CD8-positive, alpha-beta memory T cell (primary cell): ENCODE data around the gene C1QTNF9B. TPM values are rescaled to one million over a fixed set of nuclear protein-coding genes. Genes with fewer than 3 reads are reported as not detected.
"Not testable (repeated sequence)": the region's sequence is repeated elsewhere in the genome, so short reads cannot be mapped to it uniquely, and the experiment has no call there.

ENCODE experiments used
- CTCF ChIA-PET: fragments of 350-600 bp; sonication (Branson Sonifier 250); formaldehyde crosslinking; loops from one replicate; lab custom pipeline; 2021; ENCODE audit warnings: antibody characterized with exemption; lab: Charles Lee
- POLR2A ChIA-PET: fragments of 350-600 bp; sonication (Branson Sonifier 250); formaldehyde crosslinking; loops from one replicate; lab custom pipeline; 2021; ENCODE audit warnings: antibody characterized with exemption; lab: Charles Lee
- DNase-seq, 5 donors: peaks; one replicate each; pipeline versions ENCODE4 v3.0.0 to v3.0.0-alpha.2; 2020 to 2022; ENCODE audit warnings: mixed read lengths in 1 of 5
- H3K27ac ChIP-seq: one replicate; pipeline ENCODE4 v1.7.0; 2013; ENCODE audit warnings: low read depth, mild to moderate bottlenecking, low read length, moderate library complexity
- H3K27me3 ChIP-seq: 2 replicates; pipeline ENCODE4 v1.7.0; 2013; ENCODE audit warnings: low read length, mild to moderate bottlenecking; ENCODE audit not compliant: insufficient read depth, poor library complexity, severe bottlenecking
- H3K36me3 ChIP-seq: 2 replicates; pipeline ENCODE4 v1.7.0; 2013; ENCODE audit warnings: mild to moderate bottlenecking, low read length, moderate library complexity; ENCODE audit not compliant: insufficient read depth
- H3K4me1 ChIP-seq: 2 replicates; pipeline ENCODE4 v1.7.0; 2013; ENCODE audit warnings: mild to moderate bottlenecking, low read length, moderate library complexity; ENCODE audit not compliant: insufficient read depth
- H3K4me3 ChIP-seq: 2 replicates; pipeline ENCODE4 v1.7.0; 2013; ENCODE audit warnings: mild to moderate bottlenecking, low read length
- H3K9me3 ChIP-seq: 2 replicates; pipeline ENCODE4 v1.7.0; 2013; ENCODE audit warnings: mild to moderate bottlenecking, low read length
- H3K27ac Mint-ChIP-seq, 8 donors: one replicate each; pipeline ENCODE4 v1.8.0; 2020 to 2021; ENCODE audit warnings: mixed read lengths in 8 of 8, mild to moderate bottlenecking in 6 of 8, inconsistent platforms in 3 of 8, moderate library complexity in 3 of 8
- H3K27me3 Mint-ChIP-seq, 2 donors: one replicate each; pipeline ENCODE4 v1.8.0; 2020 to 2021; ENCODE audit warnings: mixed read lengths in 2 of 2, mild to moderate bottlenecking in 1 of 2, moderate library complexity in 1 of 2
- H3K36me3 Mint-ChIP-seq, 3 donors: one replicate each; pipeline ENCODE4 v1.8.0; 2020 to 2021; ENCODE audit warnings: mixed read lengths in 3 of 3, inconsistent platforms in 1 of 3, mild to moderate bottlenecking in 1 of 3
- H3K4me1 Mint-ChIP-seq, 3 donors: one replicate each; pipeline ENCODE4 v1.8.0; 2020 to 2021; ENCODE audit warnings: mixed read lengths in 3 of 3, inconsistent platforms in 1 of 3, mild to moderate bottlenecking in 1 of 3
- H3K4me3 Mint-ChIP-seq, 7 donors: one replicate each; pipeline ENCODE4 v1.8.0; 2020 to 2021; ENCODE audit warnings: mixed read lengths in 7 of 7, mild to moderate bottlenecking in 6 of 7, moderate library complexity in 4 of 7, inconsistent platforms in 2 of 7
- H3K9me3 Mint-ChIP-seq, 5 donors: one replicate each; pipeline ENCODE4 v1.8.0; 2020 to 2022; ENCODE audit warnings: mixed read lengths in 5 of 5, mild to moderate bottlenecking in 3 of 5, moderate library complexity in 2 of 5, inconsistent platforms in 1 of 5
- polyA plus RNA-seq: library from polyadenylated mRNA; unstranded; fragments of 300-500 nt; fragmentation: Illumina TruSeq; gene quantifications from one replicate; pipeline ENCODE4 v1.2.3, GENCODE V29; 2021
- total RNA-seq, 2 experiments: library from RNA; stranded (reverse); gene quantifications; one replicate each; pipeline ENCODE4 v1.2.3, GENCODE V29; 2021

Gene C1QTNF9B
- total and polyA plus RNA-seq, 3 experiments from 2014 or later: not detected

GRCh38 chr13:23905766-23906165, 8.5 kb upstream of the C1QTNF9B start:
- no peak overlapping the region for H3K27ac Mint-ChIP-seq
- no peak for DNase-seq
- no peaks in the 10 kb centered on the region for H3K9me3 Mint-ChIP-seq
- CTCF ChIA-PET: no interaction called here
- H3K4me3 Mint-ChIP-seq: no peak overlapping the region
- H3K4me3 ChIP-seq: no peak overlapping the region
- peaks cover 31 to 54% of the 10 kb centered on the region in 2 donors for H3K27me3 Mint-ChIP-seq
- H3K27me3 ChIP-seq: peaks cover 30% of the 10 kb centered on the region
- no peaks in the 10 kb centered on the region for H3K36me3 ChIP-seq
- POLR2A ChIA-PET: no interaction called here
- H3K27ac ChIP-seq: no peak overlapping the region
- peaks cover 4 to 10% (median 4%) of the 10 kb centered on the region in 3 donors for H3K4me1 Mint-ChIP-seq
- no peaks in the 10 kb centered on the region for H3K4me1 ChIP-seq
- no peaks in the 10 kb centered on the region for H3K36me3 Mint-ChIP-seq
- H3K9me3 ChIP-seq: no peaks in the 10 kb centered on the region

DNA sequence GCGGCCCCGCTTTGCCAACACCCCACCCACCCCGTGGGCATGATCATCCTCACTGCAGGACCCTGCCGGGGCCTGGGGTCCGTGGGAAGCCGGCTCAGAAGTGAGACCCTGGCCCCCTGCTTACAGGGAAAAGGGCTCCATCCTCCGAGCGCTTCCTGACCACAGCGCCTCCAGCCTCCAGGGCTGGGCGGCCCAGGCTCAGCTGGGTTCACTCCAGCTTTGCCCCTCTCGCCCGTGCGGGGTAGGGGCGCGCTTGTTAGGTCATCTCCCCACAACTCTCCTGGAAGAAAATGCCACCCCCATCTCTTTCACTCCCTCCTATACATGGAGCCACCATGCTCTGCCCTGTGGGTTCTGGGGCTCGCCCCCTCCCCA, 6.6 kb upstream of the C1QTNF9B start:
- H3K27me3 Mint-ChIP-seq: peaks cover 31 to 53% of the 10 kb centered on the region in 2 donors
- Histone ChIP-seq H3K27ac (no peak overlapping the region), H3K27me3 (peaks cover 30% of the 10 kb centered on the region), H3K36me3 (no peaks in the 10 kb centered on the region), H3K4me1 (no peaks in the 10 kb centered on the region), H3K9me3 (no peaks in the 10 kb centered on the region), H3K4me3 (no peak overlapping the region)
- no peak overlapping the region for H3K27ac Mint-ChIP-seq
- peak overlapping the region in 1 of 7 donors; percentile 20 for H3K4me3 Mint-ChIP-seq
- H3K36me3 Mint-ChIP-seq: no peaks in the 10 kb centered on the region
- ChIA-PET CTCF (no interaction called here), POLR2A (no interaction called here)
- no peak for DNase-seq
- H3K4me1 Mint-ChIP-seq: peaks cover 4 to 13% (median 4%) of the 10 kb centered on the region in 3 donors
- no peaks in the 10 kb centered on the region for H3K9me3 Mint-ChIP-seq

DNA sequence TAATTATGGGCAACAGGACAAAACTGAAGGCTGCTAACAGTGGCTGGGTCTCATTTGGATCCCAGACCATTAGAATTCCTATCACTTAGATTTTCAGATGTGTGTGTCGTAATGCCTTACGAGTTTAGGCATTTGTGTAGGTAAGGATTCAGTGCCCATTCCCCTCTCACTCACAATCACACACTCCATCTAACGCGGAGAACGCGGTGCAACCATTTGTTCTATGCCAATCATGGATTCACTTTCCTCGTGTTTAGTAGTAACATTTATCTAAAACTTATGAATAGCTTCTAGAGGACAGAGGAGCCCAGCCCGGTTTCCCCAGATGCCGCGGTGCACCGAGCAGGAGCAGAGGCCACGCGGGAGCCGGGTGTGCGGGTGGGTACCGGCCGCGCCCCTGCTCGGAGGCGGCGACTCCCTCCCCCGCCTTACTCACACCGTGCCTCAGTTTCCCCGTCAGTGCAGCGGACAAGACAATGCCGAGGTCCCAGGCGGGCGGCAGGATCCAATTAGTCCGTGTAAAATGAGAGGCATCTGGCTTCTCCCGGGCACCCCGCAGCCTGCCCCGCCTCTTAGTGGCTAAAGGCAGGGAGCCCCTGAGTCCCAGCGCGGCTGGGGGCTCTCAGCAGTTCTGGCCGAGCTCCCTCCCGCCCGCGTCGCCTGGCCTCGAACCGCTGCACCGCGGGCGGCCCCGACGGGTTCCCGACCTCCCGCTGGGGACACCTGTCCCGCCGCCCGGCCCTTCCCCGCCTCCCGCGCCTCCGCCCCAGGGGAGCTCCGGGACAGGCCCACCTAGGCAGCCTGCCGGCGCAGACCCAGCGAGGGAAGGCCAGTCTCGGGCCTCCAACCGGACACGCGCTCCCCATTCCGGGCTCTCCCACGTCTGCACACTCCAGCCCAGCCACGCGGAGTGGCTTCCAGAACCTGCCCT, 5.9 kb upstream of the C1QTNF9B start:
- H3K27ac Mint-ChIP-seq: peak overlapping the region in 1 of 8 donors; percentile 15
- H3K27me3 Mint-ChIP-seq: peaks cover 31 to 53% of the 10 kb centered on the region in 2 donors
- Histone ChIP-seq H3K27me3 (peaks cover 30% of the 10 kb centered on the region), H3K4me1 (no peaks in the 10 kb centered on the region), H3K36me3 (no peaks in the 10 kb centered on the region), H3K4me3 (no peak overlapping the region), H3K9me3 (no peaks in the 10 kb centered on the region), H3K27ac (no peak overlapping the region)
- ChIA-PET POLR2A (no interaction called here), CTCF (no interaction called here)
- no peak for DNase-seq
- no peaks in the 10 kb centered on the region for H3K36me3 Mint-ChIP-seq
- peak overlapping the region in 1 of 7 donors; percentile 20 for H3K4me3 Mint-ChIP-seq
- no peaks in the 10 kb centered on the region for H3K9me3 Mint-ChIP-seq
- peaks cover 4 to 13% (median 4%) of the 10 kb centered on the region in 3 donors for H3K4me1 Mint-ChIP-seq

GRCh38 chr13:23901365-23901764, 4.1 kb upstream of the C1QTNF9B start:
- Mint-ChIP-seq H3K4me3 (no peak overlapping the region), H3K36me3 (no peaks in the 10 kb centered on the region), H3K27ac (no peak overlapping the region), H3K27me3 (peaks cover 28 to 54% of the 10 kb centered on the region in 2 donors), H3K4me1 (peaks cover 4 to 13% (median 4%) of the 10 kb centered on the region in 3 donors), H3K9me3 (no peaks in the 10 kb centered on the region)
- Histone ChIP-seq H3K4me1 (no peaks in the 10 kb centered on the region), H3K27me3 (peaks cover 30% of the 10 kb centered on the region), H3K9me3 (no peaks in the 10 kb centered on the region), H3K4me3 (no peak overlapping the region), H3K27ac (no peak overlapping the region), H3K36me3 (no peaks in the 10 kb centered on the region)
- DNase-seq: no peak
- POLR2A ChIA-PET: no interaction called here
- CTCF ChIA-PET: interaction anchor here (1.4 kb wide), 1 partner anchor 10 kb away, joined by 3 read pairs; no protein-coding TSS in a partner anchor

DNA sequence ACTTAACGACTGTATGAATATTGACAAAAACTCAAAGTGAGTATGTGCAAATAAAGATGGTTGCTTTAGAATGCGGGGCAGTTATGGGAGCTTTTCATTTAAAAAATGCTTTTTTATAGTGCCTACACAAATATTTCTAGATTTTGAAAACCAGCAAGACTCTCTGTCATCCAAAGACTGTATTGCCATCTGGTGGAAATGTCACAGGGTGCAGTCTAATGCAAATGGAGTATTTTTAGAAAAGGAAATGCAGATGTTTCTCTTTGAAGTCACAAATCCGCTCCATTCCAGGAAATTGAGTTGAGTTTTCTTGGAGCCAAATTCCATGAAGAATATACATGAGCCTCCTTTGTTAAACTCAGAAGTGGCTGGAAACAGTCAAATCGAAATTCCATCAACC, 2.3 kb upstream of the C1QTNF9B start:
- Histone ChIP-seq H3K4me1 (no peaks in the 10 kb centered on the region), H3K27me3 (peaks cover 23% of the 10 kb centered on the region), H3K36me3 (no peaks in the 10 kb centered on the region), H3K4me3 (no peak overlapping the region), H3K27ac (no peak overlapping the region), H3K9me3 (no peaks in the 10 kb centered on the region)
- Mint-ChIP-seq H3K9me3 (no peaks in the 10 kb centered on the region), H3K4me3 (no peak overlapping the region), H3K36me3 (no peaks in the 10 kb centered on the region), H3K27ac (no peak overlapping the region), H3K27me3 (peaks cover 28 to 50% of the 10 kb centered on the region in 2 donors), H3K4me1 (peaks cover 3 to 13% (median 4%) of the 10 kb centered on the region in 3 donors)
- POLR2A ChIA-PET: no interaction called here
- DNase-seq: peak in 2 of 5 donors; percentile 12 to 32
- CTCF ChIA-PET: interaction anchor here (1.4 to 2.5 kb wide), 3 partner anchors 10 to 20 kb away, joined by 3 to 9 read pairs (median 9); partner anchors contain the start of gene MIPEP

DNA sequence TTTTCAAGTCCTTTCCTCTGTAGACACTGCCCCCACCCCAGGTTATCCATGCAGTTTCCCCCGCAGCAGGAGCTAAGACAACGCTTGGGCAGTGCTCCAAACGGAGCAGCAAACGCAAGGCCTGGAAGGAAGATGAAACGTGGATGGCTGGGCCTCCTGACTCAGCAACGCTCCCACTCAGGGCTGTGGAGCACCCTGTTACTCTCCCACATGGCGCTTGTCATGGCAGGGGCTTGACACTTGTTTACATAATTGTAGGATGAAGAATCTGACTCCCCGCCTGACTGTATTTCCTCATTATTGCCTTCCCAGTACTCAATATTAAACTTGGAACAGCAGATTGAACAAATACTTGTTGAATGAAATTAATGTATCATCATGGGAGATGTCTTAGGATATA, 799 bp upstream of the C1QTNF9B start:
- no peaks in the 10 kb centered on the region for H3K4me1 ChIP-seq
- ChIA-PET CTCF (interaction anchor here (2.0 kb wide), 1 partner anchor 9 kb away, joined by 9 read pairs; the partner anchor contains the start of gene MIPEP), POLR2A (interaction anchor here (0.8 kb wide), 1 partner anchor 8 kb away, joined by 3 read pairs; no protein-coding TSS in a partner anchor)
- peaks cover 15% of the 10 kb centered on the region for H3K27me3 ChIP-seq
- no peak overlapping the region for H3K4me3 ChIP-seq
- Mint-ChIP-seq H3K4me1 (peaks cover 2 to 6% (median 3%) of the 10 kb centered on the region in 3 donors), H3K27ac (no peak overlapping the region), H3K27me3 (peaks cover 19 to 44% of the 10 kb centered on the region in 2 donors), H3K9me3 (no peaks in the 10 kb centered on the region), H3K36me3 (no peaks in the 10 kb centered on the region), H3K4me3 (no peak overlapping the region)
- DNase-seq: no peak
- H3K9me3 ChIP-seq: no peaks in the 10 kb centered on the region
- H3K27ac ChIP-seq: no peak overlapping the region
- H3K36me3 ChIP-seq: no peaks in the 10 kb centered on the region

- DNase-seq, H3K4me3 ChIP-seq, H3K4me1 ChIP-seq, H3K9me3 Mint-ChIP-seq, H3K4me3 Mint-ChIP-seq, H3K27ac Mint-ChIP-seq, H3K36me3 ChIP-seq, H3K36me3 Mint-ChIP-seq, H3K27ac ChIP-seq, POLR2A ChIA-PET, CTCF ChIA-PET, H3K4me1 Mint-ChIP-seq, H3K9me3 ChIP-seq, H3K27me3 ChIP-seq: not testable (repeated sequence)
- peaks cover 4 to 19% of the 10 kb centered on the region in 2 donors for H3K27me3 Mint-ChIP-seq
Measured at GRCh38 chr13:23894746-23895145, 2.6 kb downstream of the C1QTNF9B start.

DNA sequence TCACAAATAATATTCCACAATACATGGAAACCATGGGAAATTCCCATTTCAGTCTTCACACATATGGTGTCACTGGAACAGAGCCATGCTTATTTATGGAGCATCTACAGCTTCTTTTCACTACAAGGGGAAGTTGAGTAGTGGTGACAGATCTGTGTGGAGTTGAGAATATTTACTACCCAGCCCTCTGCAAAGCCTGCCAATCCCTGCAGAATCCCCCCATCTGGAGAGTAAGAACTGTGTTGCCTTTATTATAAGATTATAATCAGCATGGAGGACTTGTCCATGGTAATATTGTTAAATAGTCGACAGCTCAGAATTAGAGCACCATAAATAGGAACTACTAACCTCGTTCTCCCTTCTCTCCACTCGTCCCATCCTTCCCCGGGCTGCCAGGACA, 3.5 kb downstream of the C1QTNF9B start:
- H3K27me3 ChIP-seq, H3K27ac ChIP-seq, H3K4me3 Mint-ChIP-seq, H3K9me3 ChIP-seq, H3K4me1 ChIP-seq, H3K36me3 Mint-ChIP-seq, POLR2A ChIA-PET, H3K4me3 ChIP-seq, H3K36me3 ChIP-seq, H3K9me3 Mint-ChIP-seq, H3K27ac Mint-ChIP-seq, DNase-seq, CTCF ChIA-PET: not testable (repeated sequence)
- peaks cover 4 to 15% of the 10 kb centered on the region in 2 donors for H3K27me3 Mint-ChIP-seq
- peaks cover 10 to 12% (median 10%) of the 10 kb centered on the region in 3 donors for H3K4me1 Mint-ChIP-seq
